Measurements from ENCODE around the gene PBX1. TPM values are rescaled to one million over a fixed set of nuclear protein-coding genes. Genes with fewer than 3 reads are reported as not detected.

Gene PBX1
- total RNA-seq, 1 experiment from 2014 or later: 9.8 TPM

DNA sequence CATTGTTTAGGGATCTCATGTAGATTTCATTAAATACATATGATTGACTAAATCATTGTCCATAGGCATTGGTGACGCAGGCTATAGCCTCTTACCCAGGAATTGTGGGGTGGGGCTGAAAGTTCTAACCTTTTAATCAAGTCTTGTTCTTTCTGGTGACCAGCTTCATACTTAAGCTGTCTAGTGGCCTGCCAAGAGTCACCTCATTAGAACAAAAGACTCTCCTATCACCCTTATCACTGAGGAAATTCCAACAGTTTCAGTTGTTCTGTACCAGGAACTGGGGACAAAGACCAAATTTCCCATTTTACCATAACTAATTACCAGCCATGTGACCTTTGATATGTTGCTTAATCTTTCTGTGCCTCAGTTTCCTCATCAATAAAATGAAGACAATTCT lies 298.5 kb downstream of the PBX1 start:
- H3K4me3 ChIP-seq (ENCODE audit: low read length): no peak overlapping the region
- no peak overlapping the region for H3K27ac ChIP-seq (ENCODE audit: low read length)
- no peak for ATAC-seq
- no peaks in the 10 kb centered on the region for H3K9me3 ChIP-seq (ENCODE audit: low read length)
- no peaks in the 10 kb centered on the region for H3K79me2 ChIP-seq (ENCODE audit: low read length)
- H3K4me2 ChIP-seq (ENCODE audit: low read length): no peak overlapping the region
- no peak for DNase-seq
- no peaks in the 10 kb centered on the region for H3K9me2 ChIP-seq (replicated peaks; ENCODE audit: low read length)
- no peak overlapping the region for H3K9ac ChIP-seq (ENCODE audit: low read length)
- H3K27me3 ChIP-seq (ENCODE audit: low read length): peaks cover 23% of the 10 kb centered on the region; the same call in 1 of the 2 replicates
- intact Hi-C loops (cut with micrococcal nuclease): no loop called here
- TF ChIP-seq, protein P1, sequence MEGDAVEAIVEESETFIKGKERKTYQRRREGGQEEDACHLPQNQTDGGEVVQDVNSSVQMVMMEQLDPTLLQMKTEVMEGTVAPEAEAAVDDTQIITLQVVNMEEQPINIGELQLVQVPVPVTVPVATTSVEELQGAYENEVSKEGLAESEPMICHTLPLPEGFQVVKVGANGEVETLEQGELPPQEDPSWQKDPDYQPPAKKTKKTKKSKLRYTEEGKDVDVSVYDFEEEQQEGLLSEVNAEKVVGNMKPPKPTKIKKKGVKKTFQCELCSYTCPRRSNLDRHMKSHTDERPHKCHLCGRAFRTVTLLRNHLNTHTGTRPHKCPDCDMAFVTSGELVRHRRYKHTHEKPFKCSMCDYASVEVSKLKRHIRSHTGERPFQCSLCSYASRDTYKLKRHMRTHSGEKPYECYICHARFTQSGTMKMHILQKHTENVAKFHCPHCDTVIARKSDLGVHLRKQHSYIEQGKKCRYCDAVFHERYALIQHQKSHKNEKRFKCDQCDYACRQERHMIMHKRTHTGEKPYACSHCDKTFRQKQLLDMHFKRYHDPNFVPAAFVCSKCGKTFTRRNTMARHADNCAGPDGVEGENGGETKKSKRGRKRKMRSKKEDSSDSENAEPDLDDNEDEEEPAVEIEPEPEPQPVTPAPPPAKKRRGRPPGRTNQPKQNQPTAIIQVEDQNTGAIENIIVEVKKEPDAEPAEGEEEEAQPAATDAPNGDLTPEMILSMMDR (conservative IDR thresholded peaks at IDR 0.05; ENCODE audit: low read depth, low read length): no peak
- TF ChIP-seq EZH2 (IDR thresholded peaks at IDR 0.05; ENCODE audit: low read length, unreplicated experiment) (no peak), EZH2phosphoT487 (IDR thresholded peaks at IDR 0.05; ENCODE audit: borderline replicate concordance, low read length) (no peak)
- BruUV-seq (replicated peaks): no TSS peak
- POLR2A ChIA-PET (ENCODE audit: unreplicated experiment): no interaction called here
- no peaks in the 10 kb centered on the region for H3K36me3 ChIP-seq (ENCODE audit: low read depth, low read length)
- no peaks in the 10 kb centered on the region for H4K20me1 ChIP-seq (ENCODE audit: low read length)
- H3F3A ChIP-seq (ENCODE audit: low read length, unreplicated experiment): no peaks in the 10 kb centered on the region
- H3K4me1 ChIP-seq (ENCODE audit: insufficient read depth, low read length): no peaks in the 10 kb centered on the region
- CTCF ChIA-PET: no interaction called here
- no peak overlapping the region for H2AFZ ChIP-seq (ENCODE audit: low read length)

DNA sequence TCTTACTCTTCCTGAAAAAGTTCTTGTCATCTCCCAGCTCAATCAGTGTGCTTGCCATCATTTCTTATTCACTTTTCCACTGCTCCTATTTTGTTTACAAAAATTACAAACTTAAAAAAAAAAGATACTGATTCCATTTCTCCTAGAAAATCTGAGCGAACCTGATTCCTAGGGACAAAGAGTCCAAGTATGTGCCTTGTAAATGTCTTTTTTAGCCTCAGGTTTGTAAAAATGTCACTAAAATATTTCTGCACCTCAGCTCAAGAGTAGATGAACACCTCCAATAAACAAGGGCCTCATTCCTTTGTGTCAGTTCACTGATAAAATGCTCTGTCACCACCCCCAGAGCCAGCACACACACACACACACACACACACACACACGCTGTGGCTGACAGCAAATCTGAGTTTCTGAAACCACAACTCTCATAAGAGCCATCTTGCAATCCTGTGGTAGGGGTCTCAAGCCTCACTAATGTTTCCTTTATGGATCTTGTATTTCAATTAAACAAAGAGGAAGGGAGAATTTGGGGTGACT lies 299.2 kb downstream of the PBX1 start:
- no peaks in the 10 kb centered on the region for H3K4me1 ChIP-seq (ENCODE audit: insufficient read depth, low read length)
- no peaks in the 10 kb centered on the region for H3K9me2 ChIP-seq (replicated peaks; ENCODE audit: low read length)
- no peak overlapping the region for H3K4me3 ChIP-seq (ENCODE audit: low read length)
- H3K9me3 ChIP-seq (ENCODE audit: low read length): no peaks in the 10 kb centered on the region
- no peak for TF ChIP-seq EZH2 (IDR thresholded peaks at IDR 0.05; ENCODE audit: low read length, unreplicated experiment)
- TF ChIP-seq EZH2phosphoT487 (IDR thresholded peaks at IDR 0.05; ENCODE audit: borderline replicate concordance, low read length): no peak
- TF ChIP-seq, protein P1 (conservative IDR thresholded peaks at IDR 0.05; ENCODE audit: low read depth, low read length): no peak
- H3K9ac ChIP-seq (ENCODE audit: low read length): no peak overlapping the region
- H3K4me2 ChIP-seq (ENCODE audit: low read length): no peak overlapping the region
- no peaks in the 10 kb centered on the region for H3K36me3 ChIP-seq (ENCODE audit: low read depth, low read length)
- ChIA-PET POLR2A (ENCODE audit: unreplicated experiment) (no interaction called here), CTCF (no interaction called here)
- no peak overlapping the region for H3K27ac ChIP-seq (ENCODE audit: low read length)
- no TSS peak for BruUV-seq (replicated peaks)
- intact Hi-C loops (cut with micrococcal nuclease): no loop called here
- DNase-seq (no peak), ATAC-seq (no peak)
- H3F3A ChIP-seq (ENCODE audit: low read length, unreplicated experiment): no peaks in the 10 kb centered on the region
- H2AFZ ChIP-seq (ENCODE audit: low read length): no peak overlapping the region
- no peaks in the 10 kb centered on the region for H4K20me1 ChIP-seq (ENCODE audit: low read length)
- peaks cover 30% of the 10 kb centered on the region for H3K27me3 ChIP-seq (ENCODE audit: low read length)
- H3K79me2 ChIP-seq (ENCODE audit: low read length): no peaks in the 10 kb centered on the region

DNA sequence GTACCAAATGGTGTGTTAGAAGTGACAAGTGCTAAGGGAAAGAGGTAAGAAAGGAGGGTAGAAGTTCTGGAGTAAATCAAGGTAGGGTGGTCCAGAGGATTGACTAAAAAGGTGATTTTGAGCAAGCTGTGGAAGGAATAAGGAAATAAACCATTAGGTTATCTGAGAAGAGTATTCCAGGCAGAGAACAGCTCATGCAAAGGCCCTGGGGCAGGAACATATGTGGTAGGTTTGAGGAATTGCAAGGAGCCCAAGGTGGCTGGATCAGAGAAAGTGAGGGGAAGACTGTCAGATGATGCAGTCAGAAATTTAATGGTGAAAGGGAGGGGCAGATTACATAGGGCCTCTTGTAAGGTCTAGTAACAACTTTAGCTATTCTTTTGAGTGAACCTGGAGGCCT lies 302.6 kb downstream of the PBX1 start:
- H3K4me2 ChIP-seq (ENCODE audit: low read length): no peak overlapping the region
- H2AFZ ChIP-seq (ENCODE audit: low read length): no peak overlapping the region
- no peaks in the 10 kb centered on the region for H3K79me2 ChIP-seq (ENCODE audit: low read length)
- ChIA-PET POLR2A (ENCODE audit: unreplicated experiment) (no interaction called here), CTCF (no interaction called here)
- no peaks in the 10 kb centered on the region for H3K9me2 ChIP-seq (replicated peaks; ENCODE audit: low read length)
- BruUV-seq (replicated peaks): no TSS peak
- H4K20me1 ChIP-seq (ENCODE audit: low read length): no peaks in the 10 kb centered on the region
- H3K9ac ChIP-seq (ENCODE audit: low read length): no peak overlapping the region
- TF ChIP-seq, protein P1 (conservative IDR thresholded peaks at IDR 0.05; ENCODE audit: low read depth, low read length): no peak
- TF ChIP-seq EZH2phosphoT487 (IDR thresholded peaks at IDR 0.05; ENCODE audit: borderline replicate concordance, low read length): no peak
- TF ChIP-seq EZH2 (IDR thresholded peaks at IDR 0.05; ENCODE audit: low read length, unreplicated experiment): no peak
- intact Hi-C loops (cut with micrococcal nuclease): no loop called here
- ATAC-seq (no peak), DNase-seq (no peak)
- H3K27me3 ChIP-seq (ENCODE audit: low read length): peaks cover 63% of the 10 kb centered on the region
- no peaks in the 10 kb centered on the region for H3K36me3 ChIP-seq (ENCODE audit: low read depth, low read length)
- no peaks in the 10 kb centered on the region for H3F3A ChIP-seq (ENCODE audit: low read length, unreplicated experiment)
- no peak overlapping the region for H3K27ac ChIP-seq (ENCODE audit: low read length)
- H3K9me3 ChIP-seq (ENCODE audit: low read length): no peaks in the 10 kb centered on the region
- H3K4me3 ChIP-seq (ENCODE audit: low read length): no peak overlapping the region
- no peaks in the 10 kb centered on the region for H3K4me1 ChIP-seq (ENCODE audit: insufficient read depth, low read length)
